HuH-7 (cell line): ENCODE measurements around the gene SMIM38.

Experiments used
- DNase-seq: peaks from one replicate; pipeline ENCODE4 v3.0.0; 2011; ENCODE audit warnings: low spot score

SMIM38 gene

GRCh38 chr11:69159150-69159852 is 3.6 kb downstream of the SMIM38 start:
- DNase-seq = no peak

- no peak for DNase-seq
Measured at GRCh38 chr11:69160296-69161116, 4.8 kb downstream of the SMIM38 start.

- no peak for DNase-seq
Measured at GRCh38 chr11:69161117-69161407, 5.3 kb downstream of the SMIM38 start.

GRCh38 chr11:69162505-69162904 is 6.8 kb downstream of the SMIM38 start:
- DNase-seq = no peak

- no peak for DNase-seq
Measured at GRCh38 chr11:69163842-69164241, 8.1 kb downstream of the SMIM38 start.

GRCh38 chr11:69164824-69165223 is 9.1 kb downstream of the SMIM38 start:
- DNase-seq = no peak

- DNase-seq = no peak
Measured at GRCh38 chr11:69165775-69166174, 10.0 kb downstream of the SMIM38 start.

GRCh38 chr11:69166218-69167115 is 10.7 kb downstream of the SMIM38 start:
- no peak for DNase-seq

- DNase-seq = no peak
Measured at GRCh38 chr11:69167130-69167915, 11.6 kb downstream of the SMIM38 start.

GRCh38 chr11:69167916-69168691 is 12.4 kb downstream of the SMIM38 start:
- DNase-seq = no peak

GRCh38 chr11:69169479-69169878 is 13.7 kb downstream of the SMIM38 start:
- no peak for DNase-seq

GRCh38 chr11:69170704-69171103 is 15.0 kb downstream of the SMIM38 start:
- DNase-seq = no peak

- DNase-seq = no peak
Measured at GRCh38 chr11:69171476-69172240, 15.9 kb downstream of the SMIM38 start.

GRCh38 chr11:69172674-69173073 is 16.9 kb downstream of the SMIM38 start:
- no peak for DNase-seq

- DNase-seq = no peak
Measured at GRCh38 chr11:69173331-69173730, 17.6 kb downstream of the SMIM38 start.

GRCh38 chr11:69173925-69174581 is 18.3 kb downstream of the SMIM38 start:
- no peak for DNase-seq

GRCh38 chr11:69174841-69175240 is 19.1 kb downstream of the SMIM38 start:
- no peak for DNase-seq

- peak; percentile 85 for DNase-seq
Measured at GRCh38 chr11:69178819-69179482, 23.2 kb downstream of the SMIM38 start.

GRCh38 chr11:69180226-69180625 is 24.5 kb downstream of the SMIM38 start:
- DNase-seq = no peak
